ENCODE data around the gene DRICH1. TPM values are rescaled to one million over a fixed set of nuclear protein-coding genes. Genes with fewer than 3 reads are reported as not detected.
"Not testable (repeated sequence)": the region's sequence is repeated elsewhere in the genome, so short reads cannot be mapped to it uniquely, and the experiment has no call there.

The DRICH1 gene
- total and polyA plus RNA-seq, 2 experiments from 2014 or later = not detected

DNA sequence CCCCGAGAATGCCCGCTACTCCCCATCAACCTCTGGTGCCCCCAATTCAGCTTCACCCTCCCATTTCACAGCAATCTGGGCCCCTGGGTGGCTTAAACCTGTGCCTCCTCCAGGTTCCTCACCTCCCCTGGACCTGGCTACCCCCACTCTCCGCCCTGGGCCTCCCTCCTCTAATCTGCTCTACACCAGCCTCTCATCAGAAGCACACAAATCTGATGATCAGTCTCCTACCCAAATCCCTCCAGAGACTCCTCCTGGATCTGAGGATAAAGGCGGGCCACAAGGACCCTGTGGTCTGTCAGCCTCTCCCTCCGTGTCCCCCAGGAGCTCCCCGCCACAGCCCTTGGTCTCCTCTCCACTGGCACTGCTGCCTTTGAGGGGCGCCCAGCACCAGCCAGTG, 28.9 kb downstream of the DRICH1 start:
- peaks cover 4% of the 10 kb centered on the region for H3K4me1 ChIP-seq (ENCODE audit: insufficient read depth)
- no peak overlapping the region for H3K27ac ChIP-seq
- H3K36me3 ChIP-seq (replicated peaks; ENCODE audit: insufficient read depth, low read depth) = no peaks in the 10 kb centered on the region
- H3K27me3 ChIP-seq = no peaks in the 10 kb centered on the region
- no peak for TF ChIP-seq EZH2 (IDR thresholded peaks at IDR 0.05; ENCODE audit: borderline replicate concordance)
- no peak for TF ChIP-seq EZH2phosphoT487 (IDR thresholded peaks at IDR 0.05; ENCODE audit: low read depth, severe bottlenecking, unreplicated experiment)
- TF ChIP-seq, protein P1, sequence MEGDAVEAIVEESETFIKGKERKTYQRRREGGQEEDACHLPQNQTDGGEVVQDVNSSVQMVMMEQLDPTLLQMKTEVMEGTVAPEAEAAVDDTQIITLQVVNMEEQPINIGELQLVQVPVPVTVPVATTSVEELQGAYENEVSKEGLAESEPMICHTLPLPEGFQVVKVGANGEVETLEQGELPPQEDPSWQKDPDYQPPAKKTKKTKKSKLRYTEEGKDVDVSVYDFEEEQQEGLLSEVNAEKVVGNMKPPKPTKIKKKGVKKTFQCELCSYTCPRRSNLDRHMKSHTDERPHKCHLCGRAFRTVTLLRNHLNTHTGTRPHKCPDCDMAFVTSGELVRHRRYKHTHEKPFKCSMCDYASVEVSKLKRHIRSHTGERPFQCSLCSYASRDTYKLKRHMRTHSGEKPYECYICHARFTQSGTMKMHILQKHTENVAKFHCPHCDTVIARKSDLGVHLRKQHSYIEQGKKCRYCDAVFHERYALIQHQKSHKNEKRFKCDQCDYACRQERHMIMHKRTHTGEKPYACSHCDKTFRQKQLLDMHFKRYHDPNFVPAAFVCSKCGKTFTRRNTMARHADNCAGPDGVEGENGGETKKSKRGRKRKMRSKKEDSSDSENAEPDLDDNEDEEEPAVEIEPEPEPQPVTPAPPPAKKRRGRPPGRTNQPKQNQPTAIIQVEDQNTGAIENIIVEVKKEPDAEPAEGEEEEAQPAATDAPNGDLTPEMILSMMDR (IDR thresholded peaks at IDR 0.05; ENCODE audit: poor library complexity) = no peak
- no peaks in the 10 kb centered on the region for H3K9me2 ChIP-seq (replicated peaks; ENCODE audit: insufficient read depth)
- no peak for DNase-seq (ENCODE audit: low spot score)
- H3K79me2 ChIP-seq = no peaks in the 10 kb centered on the region
- no peaks in the 10 kb centered on the region for H4K20me1 ChIP-seq (ENCODE audit: insufficient read depth, poor library complexity, severe bottlenecking)
- no peaks in the 10 kb centered on the region for H3K9me3 ChIP-seq (ENCODE audit: low read depth)
- no peak overlapping the region for H3K4me2 ChIP-seq
- H3K4me3 ChIP-seq = no peak overlapping the region
- no peak overlapping the region for H2AFZ ChIP-seq
- 87% methylated on average over 7 of the region's 7 CpGs for WGBS (ENCODE audit: low lambda C conversion rate, missing lambda C conversion rate)

DNA sequence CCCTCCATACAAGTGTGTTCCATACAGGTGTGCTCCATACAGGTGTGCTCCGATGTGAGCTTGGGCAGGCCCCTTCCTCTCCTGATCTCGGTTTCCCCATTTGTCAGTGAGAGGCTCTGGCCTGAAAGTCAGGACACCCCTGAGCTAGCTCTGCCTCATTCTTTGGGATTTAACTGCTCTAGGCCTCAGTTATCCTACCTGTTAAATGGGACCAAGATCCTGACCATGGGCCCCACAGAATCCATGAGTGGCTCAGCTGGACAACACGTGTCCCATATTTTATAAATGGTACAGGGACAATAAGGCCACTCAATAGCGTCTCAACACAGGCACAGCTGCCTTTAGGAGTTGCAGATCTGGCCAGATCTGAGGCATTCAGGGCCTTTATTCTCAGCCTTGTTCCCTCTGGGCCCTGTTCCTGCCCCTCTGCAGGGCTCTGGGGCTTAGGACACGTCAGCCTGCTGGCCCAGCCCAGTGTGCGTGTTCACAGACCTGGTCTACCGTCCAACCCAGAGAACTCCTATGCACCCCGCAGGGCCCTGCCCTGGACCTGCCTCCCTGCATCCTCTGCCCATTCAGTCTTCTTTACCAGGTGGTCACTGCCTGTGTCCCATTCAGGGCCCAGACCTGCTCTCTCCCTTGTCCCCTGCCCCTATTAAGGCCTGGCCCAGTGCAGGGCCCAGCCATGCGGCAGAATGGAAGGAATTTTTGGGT, 33.2 kb downstream of the DRICH1 start:
- H3K4me3 ChIP-seq = no peak overlapping the region
- no peaks in the 10 kb centered on the region for H3K36me3 ChIP-seq (replicated peaks; ENCODE audit: insufficient read depth, low read depth)
- no peaks in the 10 kb centered on the region for H3K27me3 ChIP-seq
- H3K4me2 ChIP-seq = no peak overlapping the region
- 96% methylated on average over 9 of the region's 9 CpGs for WGBS (ENCODE audit: low lambda C conversion rate, missing lambda C conversion rate)
- H3K79me2 ChIP-seq = no peaks in the 10 kb centered on the region
- TF ChIP-seq, protein P1 (IDR thresholded peaks at IDR 0.05; ENCODE audit: poor library complexity) = no peak
- TF ChIP-seq EZH2phosphoT487 (IDR thresholded peaks at IDR 0.05; ENCODE audit: low read depth, severe bottlenecking, unreplicated experiment) (no peak), EZH2 (IDR thresholded peaks at IDR 0.05; ENCODE audit: borderline replicate concordance) (no peak)
- H3K4me1 ChIP-seq (ENCODE audit: insufficient read depth) = no peaks in the 10 kb centered on the region
- H3K9me2 ChIP-seq (replicated peaks; ENCODE audit: insufficient read depth) = no peaks in the 10 kb centered on the region
- no peak overlapping the region for H3K27ac ChIP-seq
- no peak for DNase-seq (ENCODE audit: low spot score)
- H3K9me3 ChIP-seq (ENCODE audit: low read depth) = no peaks in the 10 kb centered on the region
- no peaks in the 10 kb centered on the region for H4K20me1 ChIP-seq (ENCODE audit: insufficient read depth, poor library complexity, severe bottlenecking)
- no peak overlapping the region for H2AFZ ChIP-seq

DNA sequence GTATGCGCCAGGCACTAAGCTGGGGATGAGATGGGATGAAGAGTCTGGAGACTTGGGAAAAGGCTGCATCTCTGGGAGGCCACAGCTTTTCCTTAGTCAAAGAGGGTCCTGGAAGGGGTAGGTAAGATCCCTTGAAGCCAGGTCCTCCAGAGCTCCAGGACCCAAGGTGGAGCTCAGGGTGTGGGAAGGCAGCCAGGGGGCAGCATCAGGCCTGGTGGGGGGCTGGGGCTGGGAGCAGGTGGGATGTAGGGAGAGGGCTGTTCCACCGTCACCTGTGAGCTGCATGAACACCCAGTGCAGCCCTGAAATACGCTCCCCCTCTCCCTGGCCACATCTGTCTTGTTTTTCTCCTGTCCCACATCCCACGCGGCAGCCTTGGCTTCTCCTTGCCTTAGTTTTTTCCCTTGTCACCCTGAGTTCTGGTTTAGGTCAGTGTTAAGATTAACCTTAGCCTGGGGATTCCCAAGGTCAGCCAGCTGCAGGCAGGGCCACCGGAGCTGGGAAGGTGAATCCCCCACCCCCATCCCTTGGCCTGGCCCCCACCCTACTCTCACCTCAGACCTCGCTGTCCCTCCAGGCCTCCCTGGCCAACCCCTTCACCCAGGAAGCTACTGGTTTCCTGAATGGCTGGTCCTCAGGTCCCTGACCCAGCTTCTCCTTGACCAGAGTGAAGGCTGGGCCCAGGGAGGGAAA, 34.4 kb downstream of the DRICH1 start:
- not testable (repeated sequence) for H2AFZ ChIP-seq

DNA sequence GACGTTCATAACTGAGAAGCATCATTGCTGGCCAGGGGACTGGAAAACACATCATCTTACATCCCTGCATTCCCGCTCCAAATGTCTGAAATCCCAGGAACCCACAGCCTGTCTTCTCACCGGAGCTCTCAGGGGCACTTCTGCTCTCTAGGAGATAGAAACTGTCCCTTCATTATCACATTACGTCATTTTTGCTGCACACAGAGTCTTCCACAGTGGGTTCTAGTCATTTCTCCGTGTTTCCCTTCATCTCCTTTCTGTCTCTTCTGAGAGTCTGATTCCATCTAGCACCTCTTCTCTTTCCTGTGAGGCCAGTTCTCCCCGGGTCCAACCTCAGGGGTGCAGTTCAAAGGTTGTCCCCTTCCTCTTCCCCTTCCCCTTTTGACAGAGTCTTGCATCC, 36.2 kb downstream of the DRICH1 start:
- not testable (repeated sequence) for H3K9me2 ChIP-seq (replicated peaks; ENCODE audit: insufficient read depth); H3K27ac ChIP-seq; H3K4me2 ChIP-seq; H3K79me2 ChIP-seq; H3K9me3 ChIP-seq (ENCODE audit: low read depth); H3K4me3 ChIP-seq; DNase-seq (ENCODE audit: low spot score); H3K27me3 ChIP-seq; H4K20me1 ChIP-seq (ENCODE audit: insufficient read depth, poor library complexity, severe bottlenecking); H3K4me1 ChIP-seq (ENCODE audit: insufficient read depth); H2AFZ ChIP-seq; H3K36me3 ChIP-seq (replicated peaks; ENCODE audit: insufficient read depth, low read depth)
- WGBS (ENCODE audit: low lambda C conversion rate, missing lambda C conversion rate) = 60% methylated on average over 6 of the region's 6 CpGs

More for the DNA sequence above, 34.4 kb downstream of the DRICH1 start:
- H3K4me2 ChIP-seq; H3K9me2 ChIP-seq (replicated peaks; ENCODE audit: insufficient read depth); H3K27ac ChIP-seq; H3K36me3 ChIP-seq (replicated peaks; ENCODE audit: insufficient read depth, low read depth); DNase-seq (ENCODE audit: low spot score); H3K9me3 ChIP-seq (ENCODE audit: low read depth); H3K79me2 ChIP-seq; H4K20me1 ChIP-seq (ENCODE audit: insufficient read depth, poor library complexity, severe bottlenecking); H3K4me1 ChIP-seq (ENCODE audit: insufficient read depth); H3K4me3 ChIP-seq; H3K27me3 ChIP-seq: not testable (repeated sequence)
- 74% methylated on average over 5 of the region's 7 CpGs for WGBS (ENCODE audit: low lambda C conversion rate, missing lambda C conversion rate)
